GM23338 (cell line): Measurements from ENCODE around the gene WBP2. TPM values are rescaled to one million over a fixed set of nuclear protein-coding genes. Genes with fewer than 3 reads are reported as not detected.

Experiments
- ATAC-seq: fragments of 200-7000 bp; cut with Tn5 transposase; 3 replicates; pipeline ENCODE4 v1.9.1; 2020
- DNase-seq: peaks from one replicate; pipeline ENCODE4 v3.0.0-alpha.2; 2015; ENCODE audit warnings: low spot score
- H2AFZ ChIP-seq: fragments of 200-600 bp; sonication (generic); 2 replicates; pipeline ENCODE4 v1.8.0; 2016; ENCODE audit warnings: antibody characterized with exemption, mild to moderate bottlenecking, moderate library complexity
- H3F3A ChIP-seq: fragments of 200-600 bp; sonication (generic); replicated peaks from 2 replicates; pipeline ENCODE4 v1.8.0; 2017; ENCODE audit warnings: antibody characterized with exemption, mixed run types, low read depth
- H3K27ac ChIP-seq: fragments of 200-600 bp; sonication (generic); 2 replicates; pipeline ENCODE4 v1.6.1; 2016; ENCODE audit warnings: low read depth
- H3K27me3 ChIP-seq: fragments of 200-600 bp; sonication (generic); 2 replicates; pipeline ENCODE4 v1.8.0; 2016; ENCODE audit warnings: mild to moderate bottlenecking, mixed run types, moderate library complexity; ENCODE audit not compliant: insufficient read depth
- H3K36me3 ChIP-seq: fragments of 200-600 bp; sonication (generic); 2 replicates; pipeline ENCODE4 v1.8.0; 2016; ENCODE audit warnings: mild to moderate bottlenecking; ENCODE audit not compliant: insufficient read depth
- H3K4me1 ChIP-seq: fragments of 200-600 bp; sonication (generic); 2 replicates; pipeline ENCODE4 v1.8.0; 2016; ENCODE audit warnings: mild to moderate bottlenecking, moderate library complexity; ENCODE audit not compliant: insufficient read depth
- H3K4me2 ChIP-seq: fragments of 200-600 bp; sonication (generic); 2 replicates; pipeline ENCODE4 v1.7.1; 2017; ENCODE audit warnings: mixed run types
- H3K4me3 ChIP-seq: fragments of 200-600 bp; sonication (generic); 2 replicates; pipeline ENCODE4 v1.6.1; 2016; ENCODE audit warnings: mixed run types
- H3K79me2 ChIP-seq: fragments of 200-600 bp; sonication (generic); replicated peaks from 2 replicates; pipeline ENCODE4 v1.8.0; 2017; ENCODE audit warnings: mild to moderate bottlenecking; ENCODE audit not compliant: insufficient read depth
- H3K9me2 ChIP-seq: fragments of 200-600 bp; sonication (generic); 2 replicates; pipeline ENCODE4 v1.8.0; 2017; ENCODE audit not compliant: insufficient read depth
- H4K20me1 ChIP-seq: fragments of 200-600 bp; sonication (generic); replicated peaks from 2 replicates; pipeline ENCODE4 v1.8.0; 2017; ENCODE audit warnings: mild to moderate bottlenecking; ENCODE audit not compliant: insufficient read depth
- H3K27ac Mint-ChIP-seq: 2 replicates; pipeline ENCODE4 v1.8.0; 2020; ENCODE audit warnings: inconsistent platforms, mild to moderate bottlenecking, moderate library complexity, mixed read lengths
- H3K27me3 Mint-ChIP-seq: 3 replicates; pipeline ENCODE4 v1.8.0; 2022; ENCODE audit warnings: low read depth, mild to moderate bottlenecking, moderate library complexity, mixed read lengths, inconsistent platforms; ENCODE audit not compliant: insufficient read depth, poor library complexity
- H3K36me3 Mint-ChIP-seq: 3 replicates; pipeline ENCODE4 v1.8.0; 2021; ENCODE audit warnings: low read depth, mild to moderate bottlenecking, inconsistent platforms, moderate library complexity, mixed read lengths
- H3K4me1 Mint-ChIP-seq: 3 replicates; pipeline ENCODE4 v1.8.0; 2020; ENCODE audit warnings: mild to moderate bottlenecking, inconsistent platforms, mixed read lengths
- H3K4me3 Mint-ChIP-seq: 3 replicates; pipeline ENCODE4 v1.8.0; 2021; ENCODE audit warnings: moderate library complexity, mild to moderate bottlenecking, inconsistent platforms, mixed read lengths
- H3K9me3 Mint-ChIP-seq: 3 replicates; pipeline ENCODE4 v1.8.0; 2020; ENCODE audit warnings: moderate library complexity, mild to moderate bottlenecking, inconsistent platforms, mixed read lengths
- CREB1 ChIP-seq: fragments of 250-450 bp; sonication (Bioruptor Pico); IDR thresholded peaks from 2 replicates; pipeline ENCODE4 v1.5.0; 2020; ENCODE audit warnings: low read depth, mild to moderate bottlenecking, moderate library complexity
- CTCF ChIP-seq, 2 experiments: fragments of 200-600 bp in 1 of 2; sonication (generic) in 1 of 2; conservative IDR thresholded peaks; 2 replicates each; pipeline versions ENCODE4 v1.5.1 to v1.6.1; 2016 to 2017; ENCODE audit warnings: antibody characterized with exemption in 2 of 2, low read depth in 2 of 2, mild to moderate bottlenecking in 2 of 2, moderate library complexity in 1 of 2
- ETS1 ChIP-seq: IDR thresholded peaks from 2 replicates; pipeline ENCODE4 v1.6.1; 2016; ENCODE audit warnings: antibody characterized with exemption
- EZH2 ChIP-seq: fragments of 200-600 bp; sonication (generic); IDR thresholded peaks from one replicate; pipeline ENCODE4 v1.8.0; 2017; ENCODE audit warnings: antibody characterized with exemption, mild to moderate bottlenecking, low read depth; ENCODE audit not compliant: unreplicated experiment
- EZH2phosphoT487 ChIP-seq: fragments of 200-600 bp; sonication (generic); IDR thresholded peaks from one replicate; pipeline ENCODE4 v1.8.1; 2018; ENCODE audit warnings: antibody characterized with exemption; ENCODE audit not compliant: unreplicated experiment
- JUNB ChIP-seq: IDR thresholded peaks from one replicate; pipeline ENCODE4 v1.6.1; 2016; ENCODE audit warnings: antibody characterized with exemption; ENCODE audit not compliant: unreplicated experiment
- NANOG ChIP-seq: IDR thresholded peaks from 2 replicates; pipeline ENCODE4 v1.6.1; 2016; ENCODE audit warnings: antibody characterized with exemption, borderline replicate concordance
- POLR2AphosphoS5 ChIP-seq: IDR thresholded peaks from 2 replicates; pipeline ENCODE4 v1.6.1; 2016; ENCODE audit warnings: antibody characterized with exemption, low read depth
- REST ChIP-seq: IDR thresholded peaks from one replicate; pipeline ENCODE4 v1.6.1; 2018; ENCODE audit warnings: antibody characterized with exemption; ENCODE audit not compliant: unreplicated experiment
- STAT1 ChIP-seq: IDR thresholded peaks from one replicate; pipeline ENCODE4 v1.6.1; 2016; ENCODE audit warnings: antibody characterized with exemption; ENCODE audit not compliant: unreplicated experiment
- ZNF114 ChIP-seq: fragments of 250-450 bp; sonication (Bioruptor Pico); IDR thresholded peaks from 2 replicates; pipeline ENCODE4 v1.5.0; 2020; ENCODE audit warnings: mild to moderate bottlenecking, moderate library complexity
- ZNF331 ChIP-seq: fragments of 250-450 bp; sonication (Bioruptor Pico); IDR thresholded peaks from 2 replicates; pipeline ENCODE4 v1.5.0; 2020; ENCODE audit warnings: low read depth, mild to moderate bottlenecking, moderate library complexity
- polyA plus RNA-seq: library from polyadenylated mRNA; unstranded; fragments of >200 nt; fragmentation: Nextera tagmentation; extraction: Ambion mirVana; gene quantifications from 2 replicates; pipeline ENCODE4 v1.2.1, GENCODE V29; 2016
- total RNA-seq: library from RNA; depleted of rRNA; stranded (reverse); fragments of >200 nt; shearing (Covaris generic); gene quantifications from 2 replicates; pipeline ENCODE4 v1.2.3, GENCODE V29; 2014

WBP2 gene
- total and polyA plus RNA-seq, 2 experiments from 2014 or later = 36.2 to 63.5 TPM

- H3K79me2 ChIP-seq = no peaks in the 10 kb centered on the region
- H3K4me3 ChIP-seq = peak within 1 kb of the TSS; percentile 83
- H4K20me1 ChIP-seq = no peaks in the 10 kb centered on the region
- peaks cover 29% of the 10 kb centered on the region for H3F3A ChIP-seq
- peaks cover 16% of the 10 kb centered on the region for H3K4me1 Mint-ChIP-seq
- H3K36me3 ChIP-seq = no peaks in the 10 kb centered on the region
- DNase-seq (peak; percentile 77), ATAC-seq (peak; percentile 18)
- H3K9me2 ChIP-seq = no peaks in the 10 kb centered on the region
- peak within 1 kb of the TSS; percentile 99 for H2AFZ ChIP-seq
- no peaks in the 10 kb centered on the region for H3K9me3 Mint-ChIP-seq
- no peak within 1 kb of the TSS for H3K27ac Mint-ChIP-seq
- TF ChIP-seq STAT1 (no peak), NANOG (no peak), REST (no peak), CREB1 (CRISPR knock-in tag) (no peak), ZNF114 (CRISPR knock-in tag) (no peak), EZH2 (peak; percentile 25), CTCF (conservative IDR thresholded peaks at IDR 0.05; ENCODE audit: low read depth in 2 of 2) (0 out of 4 replicates have a peak, but pooled peaks of 1 of the 2 experiments have one; percentile 1), EZH2phosphoT487 (no peak), ZNF331 (no peak), POLR2AphosphoS5 (no peak), JUNB (no peak), ETS1 (no peak)
- H3K4me3 Mint-ChIP-seq = peak within 1 kb of the TSS; percentile 72
- peak within 1 kb of the TSS; percentile 97 for H3K4me2 ChIP-seq
- peaks cover 40% of the 10 kb centered on the region for H3K27me3 Mint-ChIP-seq
- no peak within 1 kb of the TSS for H3K27ac ChIP-seq
- H3K36me3 Mint-ChIP-seq = no peaks in the 10 kb centered on the region; the same call in 2 of the 3 replicates
- H3K27me3 ChIP-seq = peaks cover 37% of the 10 kb centered on the region
- H3K4me1 ChIP-seq = peaks cover 7% of the 10 kb centered on the region; the same call in 1 of the 2 replicates
Measured at GRCh38 chr17:75878174-75878998, 23.3 kb upstream of the WBP2 start, which contains the start of gene TRIM47. TSS of gene TRIM47 (minus strand) at chr17:75878581. CDS start at chr17:75878548, 33 bp downstream.
